ENCODE results near the gene GCN1. TPM values are rescaled to one million over a fixed set of nuclear protein-coding genes. Genes with fewer than 3 reads are reported as not detected.

The GCN1 gene
- total RNA-seq, 2 experiments from 2014 or later, result 217 to 343 TPM

GRCh38 chr12:120239776-120240494 lies 45.4 kb upstream of the GCN1 start:
- H4K20me1 ChIP-seq (ENCODE audit: insufficient read depth, low read length), result no peaks in the 10 kb centered on the region
- H3K27ac ChIP-seq (ENCODE audit: low read depth, low read length, poor library complexity, severe bottlenecking), result no peak overlapping the region
- no peaks in the 10 kb centered on the region for H3K36me3 ChIP-seq (ENCODE audit: insufficient read depth, low read length)
- H3K4me1 ChIP-seq (ENCODE audit: insufficient read depth, low read length, poor library complexity, severe bottlenecking), result peaks cover 2% of the 10 kb centered on the region
- intact Hi-C loops (cut with micrococcal nuclease; ENCODE audit: unreplicated experiment), result no loop called here
- no peak for DNase-seq (ENCODE audit: low spot score)
- no peak overlapping the region for H3K4me3 ChIP-seq (ENCODE audit: low read depth, low read length, poor library complexity, severe bottlenecking)
- H3K79me2 ChIP-seq (ENCODE audit: insufficient read depth, low read depth, low read length), result no peaks in the 10 kb centered on the region
- POLR2A ChIA-PET, result interaction anchor here (0.7 to 1.5 kb wide), 3 partner anchors 11 to 13 kb away, joined by 3 to 5 read pairs (median 4); no protein-coding TSS in a partner anchor
- TF ChIP-seq EZH2phosphoT487 (IDR thresholded peaks at IDR 0.05; ENCODE audit: borderline replicate concordance, low read depth, low read length) (no peak), CTCF (conservative IDR thresholded peaks at IDR 0.05; ENCODE audit: low read length) (no peak)
- no TSS peak for BruUV-seq (replicated peaks)
- no peaks in the 10 kb centered on the region for H3K9me2 ChIP-seq (ENCODE audit: insufficient read depth, low read length)
- no peaks in the 10 kb centered on the region for H3K9me3 ChIP-seq (ENCODE audit: low read length)
- H3K4me2 ChIP-seq (ENCODE audit: low read length), result no peak overlapping the region
- H2AFZ ChIP-seq (ENCODE audit: low read length), result no peak overlapping the region
- CTCF ChIA-PET (ENCODE audit: unreplicated experiment), result interaction anchor here (0.6 kb wide), 1 partner anchor 751 kb away, joined by 3 read pairs; no protein-coding TSS in a partner anchor

- no peak overlapping the region for H2AFZ ChIP-seq (ENCODE audit: low read length)
- POLR2A ChIA-PET, result no interaction called here
- H3K36me3 ChIP-seq (ENCODE audit: insufficient read depth, low read length), result no peaks in the 10 kb centered on the region
- no peaks in the 10 kb centered on the region for H4K20me1 ChIP-seq (ENCODE audit: insufficient read depth, low read length)
- intact Hi-C loops (cut with micrococcal nuclease; ENCODE audit: unreplicated experiment), result no loop called here
- no peak overlapping the region for H3K4me2 ChIP-seq (ENCODE audit: low read length)
- DNase-seq (ENCODE audit: low spot score), result no peak
- no peaks in the 10 kb centered on the region for H3K9me3 ChIP-seq (ENCODE audit: low read length)
- peaks cover 6% of the 10 kb centered on the region for H3K4me1 ChIP-seq (ENCODE audit: insufficient read depth, low read length, poor library complexity, severe bottlenecking)
- H3K27ac ChIP-seq (ENCODE audit: low read depth, low read length, poor library complexity, severe bottlenecking), result no peak overlapping the region
- no TSS peak for BruUV-seq (replicated peaks)
- H3K79me2 ChIP-seq (ENCODE audit: insufficient read depth, low read depth, low read length), result no peaks in the 10 kb centered on the region
- no peak for TF ChIP-seq EZH2phosphoT487 (IDR thresholded peaks at IDR 0.05; ENCODE audit: borderline replicate concordance, low read depth, low read length)
- TF ChIP-seq CTCF (conservative IDR thresholded peaks at IDR 0.05; ENCODE audit: low read length), result no peak
- CTCF ChIA-PET (ENCODE audit: unreplicated experiment), result interaction anchor here (0.6 to 1.1 kb wide), 2 partner anchors 11 to 752 kb away, joined by 3 to 4 read pairs; no protein-coding TSS in a partner anchor
- no peaks in the 10 kb centered on the region for H3K9me2 ChIP-seq (ENCODE audit: insufficient read depth, low read length)
- H3K4me3 ChIP-seq (ENCODE audit: low read depth, low read length, poor library complexity, severe bottlenecking), result no peak overlapping the region
Measured at GRCh38 chr12:120238839-120239445, 44.4 kb upstream of the GCN1 start.

GRCh38 chr12:120238217-120238616 lies 43.7 kb upstream of the GCN1 start:
- Histone ChIP-seq H3K9me2 (ENCODE audit: insufficient read depth, low read length) (no peaks in the 10 kb centered on the region), H3K36me3 (ENCODE audit: insufficient read depth, low read length) (no peaks in the 10 kb centered on the region), H3K4me3 (ENCODE audit: low read depth, low read length, poor library complexity, severe bottlenecking) (no peak overlapping the region), H2AFZ (ENCODE audit: low read length) (no peak overlapping the region), H3K9me3 (ENCODE audit: low read length) (no peaks in the 10 kb centered on the region), H3K4me2 (ENCODE audit: low read length) (no peak overlapping the region), H3K4me1 (ENCODE audit: insufficient read depth, low read length, poor library complexity, severe bottlenecking) (peaks cover 6% of the 10 kb centered on the region), H3K79me2 (ENCODE audit: insufficient read depth, low read depth, low read length) (no peaks in the 10 kb centered on the region), H4K20me1 (ENCODE audit: insufficient read depth, low read length) (no peaks in the 10 kb centered on the region), H3K27ac (ENCODE audit: low read depth, low read length, poor library complexity, severe bottlenecking) (no peak overlapping the region)
- CTCF ChIA-PET (ENCODE audit: unreplicated experiment), result interaction anchor here (1.1 kb wide), 1 partner anchor 10 kb away, joined by 4 read pairs; no protein-coding TSS in a partner anchor
- no peak for DNase-seq (ENCODE audit: low spot score)
- no peak for TF ChIP-seq CTCF (conservative IDR thresholded peaks at IDR 0.05; ENCODE audit: low read length)
- BruUV-seq (replicated peaks), result no TSS peak
- POLR2A ChIA-PET, result interaction anchor here (0.6 kb wide), 1 partner anchor 29 kb away, joined by 3 read pairs; no protein-coding TSS in a partner anchor
- intact Hi-C loops (cut with micrococcal nuclease; ENCODE audit: unreplicated experiment), result no loop called here

All from OCI-LY7 (cell line).